Medulla oblongata (tissue), 1 donor: ENCODE measurements around the gene NINL.

ENCODE experiments used
- DNase-seq: peaks from one replicate; pipeline ENCODE4 v3.0.0-alpha.2; 2015; ENCODE audit errors: extremely low spot score

The NINL gene

GRCh38 chr20:25464501-25465242 is 120.7 kb downstream of the NINL start:
- DNase-seq = no peak

GRCh38 chr20:25461786-25462545 is 123.4 kb downstream of the NINL start:
- peak; percentile 16 for DNase-seq

- no peak for DNase-seq
Measured at GRCh38 chr20:25461281-25461650, 124.1 kb downstream of the NINL start.

- no peak for DNase-seq
Measured at GRCh38 chr20:25460566-25461280, 124.6 kb downstream of the NINL start.

- no peak for DNase-seq
Measured at GRCh38 chr20:25459916-25460535, 125.3 kb downstream of the NINL start.

GRCh38 chr20:25459111-25459830 is 126.1 kb downstream of the NINL start:
- DNase-seq = no peak

GRCh38 chr20:25457886-25458680 is 127.2 kb downstream of the NINL start:
- no peak for DNase-seq

GRCh38 chr20:25454153-25454900 is 131.0 kb downstream of the NINL start:
- DNase-seq = no peak

GRCh38 chr20:25453035-25453810 is 132.1 kb downstream of the NINL start:
- DNase-seq = no peak

- DNase-seq = no peak
Measured at GRCh38 chr20:25452333-25452732, 133.0 kb downstream of the NINL start.

GRCh38 chr20:25447671-25448070 is 137.7 kb downstream of the NINL start:
- no peak for DNase-seq

- no peak for DNase-seq
Measured at GRCh38 chr20:25444556-25444955, 140.8 kb downstream of the NINL start.

GRCh38 chr20:25439328-25439727 is 146.0 kb downstream of the NINL start:
- no peak for DNase-seq

GRCh38 chr20:25437153-25437581 is 148.2 kb downstream of the NINL start:
- no peak for DNase-seq

GRCh38 chr20:25424536-25424935 is 160.8 kb downstream of the NINL start:
- no peak for DNase-seq

GRCh38 chr20:25422032-25422431 is 163.3 kb downstream of the NINL start:
- DNase-seq = no peak

- DNase-seq = no peak
Measured at GRCh38 chr20:25421102-25421501, 164.2 kb downstream of the NINL start.

- no peak for DNase-seq
Measured at GRCh38 chr20:25418776-25419175, 166.6 kb downstream of the NINL start.

- no peak for DNase-seq
Measured at GRCh38 chr20:25408890-25409289, 176.4 kb downstream of the NINL start.
